ENCODE data around the gene FERMT2.

FERMT2 gene

DNA sequence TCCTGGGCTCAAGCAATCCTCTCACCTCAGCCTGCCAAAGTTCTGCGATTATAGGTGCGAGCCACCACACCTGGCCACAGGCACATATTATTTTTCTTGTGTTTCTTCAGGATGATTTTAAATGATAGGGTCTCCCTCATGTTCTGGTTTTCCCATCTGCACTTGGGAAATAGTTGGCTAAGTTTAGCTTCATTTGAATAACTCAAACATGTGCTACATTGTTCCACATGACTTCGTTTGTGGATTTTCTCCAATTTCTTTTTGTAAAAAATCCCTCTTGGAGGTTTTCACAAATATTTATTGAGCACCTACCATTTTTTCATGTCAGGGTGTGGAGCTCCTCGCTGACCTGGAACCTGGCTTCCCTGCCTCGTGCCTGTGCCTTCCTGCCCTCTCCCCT lies 104.3 kb downstream of the FERMT2 start:
- FAIRE-seq (no peak), DNase-seq (ENCODE audit: insufficient read length, low spot score) (no peak)
- TF ChIP-seq, protein P1, sequence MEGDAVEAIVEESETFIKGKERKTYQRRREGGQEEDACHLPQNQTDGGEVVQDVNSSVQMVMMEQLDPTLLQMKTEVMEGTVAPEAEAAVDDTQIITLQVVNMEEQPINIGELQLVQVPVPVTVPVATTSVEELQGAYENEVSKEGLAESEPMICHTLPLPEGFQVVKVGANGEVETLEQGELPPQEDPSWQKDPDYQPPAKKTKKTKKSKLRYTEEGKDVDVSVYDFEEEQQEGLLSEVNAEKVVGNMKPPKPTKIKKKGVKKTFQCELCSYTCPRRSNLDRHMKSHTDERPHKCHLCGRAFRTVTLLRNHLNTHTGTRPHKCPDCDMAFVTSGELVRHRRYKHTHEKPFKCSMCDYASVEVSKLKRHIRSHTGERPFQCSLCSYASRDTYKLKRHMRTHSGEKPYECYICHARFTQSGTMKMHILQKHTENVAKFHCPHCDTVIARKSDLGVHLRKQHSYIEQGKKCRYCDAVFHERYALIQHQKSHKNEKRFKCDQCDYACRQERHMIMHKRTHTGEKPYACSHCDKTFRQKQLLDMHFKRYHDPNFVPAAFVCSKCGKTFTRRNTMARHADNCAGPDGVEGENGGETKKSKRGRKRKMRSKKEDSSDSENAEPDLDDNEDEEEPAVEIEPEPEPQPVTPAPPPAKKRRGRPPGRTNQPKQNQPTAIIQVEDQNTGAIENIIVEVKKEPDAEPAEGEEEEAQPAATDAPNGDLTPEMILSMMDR (IDR thresholded peaks at IDR 0.05; ENCODE audit: insufficient read depth, missing control alignments) = no peak

DNA sequence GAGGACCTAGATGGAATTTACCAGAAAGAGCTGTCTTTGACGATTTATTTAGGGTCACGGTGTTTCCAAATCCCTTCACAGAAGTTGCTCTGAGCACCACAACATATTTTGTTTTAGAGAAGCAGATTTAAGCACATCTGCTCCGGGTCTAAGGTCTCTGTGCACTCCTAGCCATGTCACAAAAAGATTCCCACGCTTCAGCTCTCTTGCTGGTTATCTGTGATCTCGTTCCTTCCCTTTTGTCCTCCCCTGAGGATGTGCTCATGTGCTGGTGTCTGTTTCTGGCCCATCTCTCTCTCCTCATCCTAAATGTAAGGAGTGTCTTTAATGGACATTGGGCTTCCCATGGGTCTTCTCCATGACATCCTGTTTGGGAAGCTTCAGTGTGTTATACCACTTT lies 105.8 kb downstream of the FERMT2 start:
- FAIRE-seq = no peak
- DNase-seq (ENCODE audit: insufficient read length, low spot score) = no peak
- TF ChIP-seq, protein P1 (IDR thresholded peaks at IDR 0.05; ENCODE audit: insufficient read depth, missing control alignments) = no peak

- no peak for FAIRE-seq
- TF ChIP-seq, protein P1 (IDR thresholded peaks at IDR 0.05; ENCODE audit: insufficient read depth, missing control alignments) = no peak
- no peak for DNase-seq (ENCODE audit: insufficient read length, low spot score)
These were observed 106.4 kb downstream of the FERMT2 start for GRCh38 chr14:52844262-52845060.

DNA sequence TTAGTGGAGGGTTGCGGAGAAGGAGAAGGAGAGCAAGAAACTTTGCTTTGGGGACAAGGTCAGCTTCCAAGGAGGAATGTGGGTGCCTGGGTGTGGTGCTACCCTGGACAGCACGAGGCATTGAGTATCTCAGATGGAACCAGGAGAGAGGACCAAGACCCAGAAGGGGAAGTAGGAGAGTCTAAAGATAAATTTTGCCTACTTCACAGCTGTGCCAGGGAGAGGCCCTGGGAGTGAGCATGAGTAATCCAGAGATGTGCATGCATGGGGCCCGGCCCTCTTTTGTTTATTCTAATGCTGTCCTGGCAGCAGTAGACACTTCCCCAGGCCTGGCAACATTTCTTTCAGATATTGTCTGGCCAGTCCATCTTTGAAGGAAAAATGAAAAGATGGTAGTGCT lies 110.0 kb downstream of the FERMT2 start:
- FAIRE-seq (no peak), DNase-seq (ENCODE audit: insufficient read length, low spot score) (no peak)
- TF ChIP-seq, protein P1 (IDR thresholded peaks at IDR 0.05; ENCODE audit: insufficient read depth, missing control alignments) = no peak

- FAIRE-seq (no peak), DNase-seq (ENCODE audit: insufficient read length, low spot score) (no peak)
- TF ChIP-seq, protein P1 (IDR thresholded peaks at IDR 0.05; ENCODE audit: insufficient read depth, missing control alignments) = no peak
These were observed 113.4 kb downstream of the FERMT2 start for GRCh38 chr14:52837451-52837850.

DNA sequence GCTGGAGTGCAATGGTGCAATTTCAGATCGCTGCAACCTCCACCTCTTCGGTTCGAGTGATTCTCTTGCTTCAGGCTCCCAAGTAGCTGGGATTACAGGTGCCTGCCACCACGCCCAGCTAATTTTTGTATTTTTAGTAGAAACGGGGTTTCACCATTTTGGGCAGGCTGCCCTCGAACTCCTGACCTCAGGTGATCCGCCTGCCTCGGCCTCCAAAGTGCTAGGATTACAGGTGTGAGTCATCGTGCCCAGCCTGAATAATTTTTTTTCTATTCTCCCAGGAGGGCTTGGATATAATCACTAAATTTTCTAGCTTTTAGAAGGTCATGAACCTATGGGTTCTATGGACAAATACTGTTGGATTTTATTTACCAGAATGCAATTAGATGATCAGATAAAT lies 114.8 kb downstream of the FERMT2 start:
- no peak for DNase-seq (ENCODE audit: insufficient read length, low spot score)
- no peak for FAIRE-seq
- TF ChIP-seq, protein P1 (IDR thresholded peaks at IDR 0.05; ENCODE audit: insufficient read depth, missing control alignments) = no peak

GRCh38 chr14:52835122-52835903 lies 115.5 kb downstream of the FERMT2 start:
- TF ChIP-seq, protein P1 (IDR thresholded peaks at IDR 0.05; ENCODE audit: insufficient read depth, missing control alignments) = no peak
- DNase-seq (ENCODE audit: insufficient read length, low spot score) = no peak
- FAIRE-seq = no peak

Data from D721Med (cell line).